ENCODE results near the gene MACROH2A1.

Gene MACROH2A1

GRCh38 chr5:135326296-135327254 is 72.5 kb downstream of the MACROH2A1 start:
- no peak for TF ChIP-seq ZNF274 (IDR thresholded peaks at IDR 0.05; ENCODE audit: low read depth, low read length)
- H3K4me3 ChIP-seq (ENCODE audit: low read length): no peak overlapping the region

DNA sequence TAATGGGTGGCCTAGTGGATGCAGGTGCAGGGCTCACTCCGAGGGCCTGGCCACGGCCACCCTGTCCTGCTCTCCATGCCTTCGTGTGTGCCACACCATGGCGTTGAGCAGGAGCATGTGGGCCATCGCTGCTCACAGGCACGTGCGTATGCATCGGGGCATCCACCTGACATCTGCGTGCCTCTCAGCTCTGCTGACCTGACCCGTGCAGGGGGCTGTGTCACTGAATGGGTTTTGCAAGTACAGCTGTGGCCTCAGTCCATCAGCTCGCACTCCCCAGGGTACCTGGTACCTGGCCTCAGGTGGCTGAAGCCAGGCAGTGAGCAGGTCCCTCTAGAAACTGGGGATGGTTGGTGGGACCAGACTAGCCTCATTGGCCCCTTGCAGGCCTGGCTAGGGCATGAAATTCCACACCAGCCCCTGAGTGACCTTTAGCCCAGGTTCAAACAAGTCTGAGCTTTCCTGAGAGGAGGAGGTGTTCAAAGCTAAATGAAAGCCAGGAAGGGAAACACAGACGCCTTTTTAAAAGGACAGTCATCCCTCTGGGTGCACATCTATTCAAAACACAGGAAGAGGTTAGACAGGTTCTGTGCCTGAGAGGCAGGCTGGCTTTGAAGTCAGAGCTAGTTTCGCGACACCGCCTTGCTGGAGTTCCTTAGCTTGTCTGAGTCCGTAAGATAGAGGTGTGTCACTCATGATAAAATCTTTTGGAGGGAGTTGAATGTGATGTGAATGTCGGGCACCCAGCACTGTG is 74.0 kb downstream of the MACROH2A1 start:
- H3K4me3 ChIP-seq (ENCODE audit: low read length): no peak overlapping the region
- TF ChIP-seq ZNF274 (IDR thresholded peaks at IDR 0.05; ENCODE audit: low read depth, low read length): no peak

DNA sequence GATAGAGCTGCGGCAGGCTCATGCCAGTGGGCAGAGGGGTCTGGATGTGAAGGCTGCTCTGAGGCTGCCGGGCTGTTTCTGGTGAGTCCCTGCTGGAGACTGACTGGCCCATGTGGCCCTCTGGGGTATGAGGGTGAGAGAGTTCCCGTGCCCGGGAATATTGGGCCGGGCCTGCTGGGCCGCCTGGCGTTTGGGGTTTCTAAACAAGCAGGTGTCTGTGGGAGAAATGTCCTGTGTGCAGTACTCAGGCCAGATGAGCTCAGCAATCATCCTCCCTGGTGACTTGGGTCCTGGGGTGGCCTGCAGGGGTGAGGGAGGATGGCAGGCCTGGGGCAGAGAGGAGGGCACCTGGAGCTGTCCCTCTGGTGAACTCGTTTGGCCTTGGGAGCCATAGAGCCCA is 74.9 kb downstream of the MACROH2A1 start:
- no peak overlapping the region for H3K4me3 ChIP-seq (ENCODE audit: low read length)
- no peak for TF ChIP-seq ZNF274 (IDR thresholded peaks at IDR 0.05; ENCODE audit: low read depth, low read length)

DNA sequence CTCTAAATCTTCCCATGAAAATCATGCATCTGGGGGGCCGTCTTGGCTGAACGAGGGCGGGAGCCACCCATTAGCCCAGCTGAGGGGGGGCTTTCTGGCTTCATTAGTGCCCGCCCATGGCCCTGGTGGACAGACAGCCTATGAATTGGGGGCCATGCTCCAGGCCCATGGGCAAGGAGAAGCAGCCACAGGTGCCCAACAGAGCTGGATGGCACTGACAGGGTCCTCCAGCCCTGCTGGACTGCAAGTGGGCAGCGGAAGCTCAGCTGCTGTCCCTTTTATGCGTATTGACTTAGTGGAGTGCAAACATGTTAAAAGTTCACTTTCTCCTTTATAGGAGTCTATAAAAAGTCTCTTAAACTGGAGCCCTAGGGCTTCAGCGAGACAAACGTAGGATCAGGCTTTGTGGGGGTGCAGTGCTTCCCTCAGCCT is 75.3 kb downstream of the MACROH2A1 start:
- no peak for TF ChIP-seq ZNF274 (IDR thresholded peaks at IDR 0.05; ENCODE audit: low read depth, low read length)
- no peak overlapping the region for H3K4me3 ChIP-seq (ENCODE audit: low read length)

DNA sequence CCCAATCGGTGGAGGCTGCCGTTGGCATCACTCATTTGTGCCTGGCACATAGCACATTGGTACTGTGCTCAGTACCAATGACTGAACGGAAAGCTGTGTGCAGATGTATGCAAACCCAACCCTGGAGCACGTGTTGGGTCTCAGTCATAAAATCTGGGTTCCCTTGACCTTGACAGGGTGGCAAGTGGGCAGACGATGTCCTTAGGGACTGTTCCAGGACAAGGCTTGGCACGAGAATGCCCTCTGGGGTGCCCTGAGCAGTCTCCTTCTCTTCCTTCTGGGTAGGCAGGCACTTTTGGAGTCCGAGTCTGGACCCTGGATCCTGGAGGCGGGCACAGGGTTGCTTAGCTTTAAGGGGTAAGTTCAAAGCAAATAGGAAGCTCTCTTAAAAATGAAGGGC is 75.8 kb downstream of the MACROH2A1 start:
- no peak overlapping the region for H3K4me3 ChIP-seq (ENCODE audit: low read length)
- TF ChIP-seq ZNF274 (IDR thresholded peaks at IDR 0.05; ENCODE audit: low read depth, low read length): no peak

- H3K4me3 ChIP-seq (ENCODE audit: low read length): no peak overlapping the region
- no peak for TF ChIP-seq ZNF274 (IDR thresholded peaks at IDR 0.05; ENCODE audit: low read depth, low read length)
Measured at GRCh38 chr5:135322744-135323143, 76.3 kb downstream of the MACROH2A1 start.

- no peak for TF ChIP-seq ZNF274 (IDR thresholded peaks at IDR 0.05; ENCODE audit: low read depth, low read length)
- H3K4me3 ChIP-seq (ENCODE audit: low read length): no peak overlapping the region
Measured at GRCh38 chr5:135322271-135322670, 76.8 kb downstream of the MACROH2A1 start.

DNA sequence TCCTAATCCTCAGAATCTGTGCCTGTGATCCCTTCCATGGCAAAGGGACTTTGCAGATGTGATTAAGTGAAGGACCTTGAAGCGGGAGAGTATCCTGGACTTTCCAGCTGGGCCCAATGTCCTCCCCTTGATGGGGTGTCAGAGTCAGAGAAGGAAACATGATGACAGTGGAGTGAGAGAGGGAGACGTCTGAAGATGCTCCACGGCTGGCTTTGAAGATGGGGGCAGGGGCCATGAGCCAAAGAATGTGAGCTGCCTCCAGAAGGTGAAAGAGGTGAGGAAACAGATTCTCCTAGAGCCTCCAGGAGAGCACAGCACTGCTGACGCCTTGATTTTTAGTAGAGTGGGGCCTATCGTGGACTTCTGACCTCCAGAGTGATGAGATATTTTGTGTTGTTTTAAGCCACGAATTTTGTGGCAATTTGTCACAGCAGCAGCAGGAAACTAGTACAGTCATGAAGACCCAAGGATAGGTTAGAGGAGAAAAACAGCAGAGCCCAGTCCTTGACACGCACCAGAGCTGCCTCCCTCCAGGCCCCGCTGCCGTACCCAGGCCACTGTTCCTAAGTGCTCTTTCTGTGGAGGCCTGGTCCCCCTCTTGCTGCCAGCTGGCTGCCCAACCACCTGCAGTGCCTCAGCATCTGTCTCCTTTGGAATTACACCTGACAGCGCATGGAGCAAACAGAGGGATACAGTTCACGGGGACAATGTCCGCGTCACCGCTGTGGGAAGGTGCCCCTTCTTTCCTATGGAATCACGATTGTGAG is 78.1 kb downstream of the MACROH2A1 start:
- no peak for TF ChIP-seq ZNF274 (IDR thresholded peaks at IDR 0.05; ENCODE audit: low read depth, low read length)
- H3K4me3 ChIP-seq (ENCODE audit: low read length): no peak overlapping the region

DNA sequence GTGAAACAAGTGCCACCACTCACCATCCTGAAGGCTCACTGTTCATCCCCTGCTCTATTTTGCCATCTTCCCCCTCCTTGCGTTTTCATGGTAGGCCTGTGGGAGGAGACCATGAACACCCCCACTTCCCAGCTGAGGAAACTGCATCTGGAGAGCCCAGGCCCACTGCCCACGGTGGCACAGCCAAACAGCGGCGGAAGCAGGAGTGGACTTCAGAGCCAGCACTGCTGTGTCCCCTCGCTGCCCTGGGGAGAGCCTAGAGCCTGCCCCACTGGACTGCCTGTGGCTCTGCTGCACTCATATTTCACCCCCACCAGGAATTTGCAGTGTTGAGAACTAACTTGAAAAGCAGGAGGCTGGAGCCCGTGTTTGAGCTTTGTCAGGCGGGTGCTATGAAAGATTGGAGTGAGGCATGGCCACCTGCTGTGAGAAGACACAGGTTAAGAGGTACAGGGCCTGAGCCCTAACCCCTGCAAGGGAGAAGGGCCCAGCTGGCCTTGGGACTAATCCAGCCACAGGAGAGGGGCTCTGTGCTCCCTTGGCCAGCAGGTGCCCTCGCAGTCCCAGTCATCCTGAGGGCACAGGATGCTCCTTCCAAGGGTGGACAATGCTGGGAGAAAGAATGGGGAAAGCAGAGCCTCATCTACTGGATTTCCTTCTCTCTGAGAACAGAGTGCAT is 79.0 kb downstream of the MACROH2A1 start:
- no peak overlapping the region for H3K4me3 ChIP-seq (ENCODE audit: low read length)
- no peak for TF ChIP-seq ZNF274 (IDR thresholded peaks at IDR 0.05; ENCODE audit: low read depth, low read length)

DNA sequence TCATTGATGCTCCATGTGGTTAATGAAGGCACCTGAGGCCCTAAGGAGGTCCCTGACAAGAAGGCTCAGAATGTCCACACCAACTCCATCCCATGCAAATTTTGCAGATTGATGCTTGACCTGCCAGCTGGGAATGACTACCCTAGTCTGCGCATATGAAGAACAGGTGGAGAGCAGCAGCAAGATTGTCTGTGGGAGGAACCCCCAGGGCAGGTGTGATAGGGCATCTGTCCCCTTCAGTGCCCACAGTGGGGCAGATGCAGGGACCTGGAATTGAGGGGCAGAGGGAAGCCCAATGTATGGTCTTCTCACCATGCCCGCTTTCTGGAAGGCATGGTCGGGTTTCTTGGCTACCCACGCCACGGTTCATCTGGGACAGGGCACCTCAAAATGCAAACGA is 79.6 kb downstream of the MACROH2A1 start:
- TF ChIP-seq ZNF274 (IDR thresholded peaks at IDR 0.05; ENCODE audit: low read depth, low read length): no peak

GRCh38 chr5:135318924-135319323 is 80.1 kb downstream of the MACROH2A1 start:
- no peak for TF ChIP-seq ZNF274 (IDR thresholded peaks at IDR 0.05; ENCODE audit: low read depth, low read length)
- H3K4me3 ChIP-seq (ENCODE audit: low read length): no peak overlapping the region

More for the DNA sequence above, 79.6 kb downstream of the MACROH2A1 start:
- H3K4me3 ChIP-seq (ENCODE audit: low read length): no peak overlapping the region

- no peak for TF ChIP-seq ZNF274 (IDR thresholded peaks at IDR 0.05; ENCODE audit: low read depth, low read length)
- no peak overlapping the region for H3K4me3 ChIP-seq (ENCODE audit: low read length)
Measured at GRCh38 chr5:135318037-135318436, 81.0 kb downstream of the MACROH2A1 start.

DNA sequence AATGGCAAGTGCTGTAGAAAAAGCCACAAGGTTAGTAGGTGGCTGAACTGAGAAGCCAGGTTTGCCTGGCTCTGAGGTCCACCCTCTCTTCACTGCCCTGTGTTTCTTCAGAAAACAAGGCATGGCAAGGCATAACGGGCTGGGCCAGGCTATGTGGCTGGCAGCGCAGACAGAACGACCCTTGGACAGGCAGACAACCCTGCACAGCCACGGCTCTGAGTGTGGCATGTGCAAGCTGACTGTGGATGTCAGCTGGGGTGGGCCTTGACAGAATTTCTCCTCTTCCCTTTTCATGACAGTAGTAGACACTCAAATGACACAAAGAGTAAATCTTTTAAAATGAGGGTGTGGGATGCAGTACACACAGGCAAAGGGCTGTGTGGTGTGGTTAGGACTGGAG is 81.7 kb downstream of the MACROH2A1 start:
- no peak for TF ChIP-seq ZNF274 (IDR thresholded peaks at IDR 0.05; ENCODE audit: low read depth, low read length)
- no peak overlapping the region for H3K4me3 ChIP-seq (ENCODE audit: low read length)

DNA sequence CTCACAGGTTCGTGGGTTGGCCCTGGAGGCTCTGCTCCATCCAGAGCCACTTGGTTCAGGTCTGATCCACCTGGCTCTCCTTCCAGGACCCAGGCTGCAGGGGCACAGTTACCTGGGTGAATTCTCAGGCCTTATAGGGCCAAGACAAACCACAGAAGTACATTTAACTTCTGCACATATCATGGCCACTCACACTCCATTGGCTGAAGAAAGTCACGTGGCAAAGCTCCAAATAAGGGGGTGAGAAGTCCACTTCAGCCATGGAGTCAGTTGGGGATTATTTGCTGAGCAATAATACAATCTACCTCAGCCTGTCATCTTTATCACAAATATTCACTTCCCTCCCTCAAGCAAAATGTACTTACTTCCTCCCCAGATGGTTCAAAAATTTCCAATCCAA is 83.6 kb downstream of the MACROH2A1 start:
- TF ChIP-seq ZNF274 (IDR thresholded peaks at IDR 0.05; ENCODE audit: low read depth, low read length): no peak
- H3K4me3 ChIP-seq (ENCODE audit: low read length): no peak overlapping the region
